22Rv1 (cell line): ENCODE data around the gene TUBGCP4.

Experiments
- H3K27ac ChIP-seq: fragments of 450-650 bp; 2 replicates; pipeline ENCODE4 v1.5.1; 2017
- CTCF ChIP-seq: fragments of 450-650 bp; IDR thresholded peaks from 2 replicates; pipeline ENCODE4 v1.5.1; 2017; ENCODE audit warnings: mild to moderate bottlenecking
- ZFX ChIP-seq: fragments of 450-650 bp; IDR thresholded peaks from 2 replicates; pipeline ENCODE4 v1.6.1; 2017; ENCODE audit warnings: antibody characterized with exemption, borderline replicate concordance

The TUBGCP4 gene

GRCh38 chr15:43347114-43347513 lies 23.8 kb upstream of the TUBGCP4 start:
- no peak overlapping the region for H3K27ac ChIP-seq
- TF ChIP-seq ZFX (no peak), CTCF (no peak)

- H3K27ac ChIP-seq = no peak overlapping the region
- TF ChIP-seq ZFX (no peak), CTCF (no peak)
Measured at GRCh38 chr15:43352693-43353382, 18.1 kb upstream of the TUBGCP4 start.

GRCh38 chr15:43360821-43361220 lies 10.1 kb upstream of the TUBGCP4 start:
- TF ChIP-seq CTCF = no peak
- no peak for TF ChIP-seq ZFX
- no peak overlapping the region for H3K27ac ChIP-seq

- H3K27ac ChIP-seq = no peak overlapping the region
- no peak for TF ChIP-seq ZFX
- TF ChIP-seq CTCF = no peak
Measured at GRCh38 chr15:43361313-43361903, 9.5 kb upstream of the TUBGCP4 start.

- H3K27ac ChIP-seq = peak overlapping the region; percentile 64
Measured at GRCh38 chr15:43370310-43370974, 459 bp upstream of the TUBGCP4 start.

GRCh38 chr15:43376017-43376705 lies 5.3 kb downstream of the TUBGCP4 start:
- H3K27ac ChIP-seq = no peak overlapping the region
- no peak for TF ChIP-seq ZFX
- TF ChIP-seq CTCF = peak; percentile 88

More at GRCh38 chr15:43370310-43370974, 459 bp upstream of the TUBGCP4 start:
- no peak for TF ChIP-seq CTCF
- no peak for TF ChIP-seq ZFX
